SIG-M5 treated with dmso at 0.1 percent for 504 hours (cell line): ENCODE data around the gene CPA1.

Experiments used
- DNase-seq: peaks from one replicate; lab custom pipeline; 2025; ENCODE audit not compliant: unreplicated experiment; lab: John Stamatoyannopoulos, UW

Gene CPA1

DNA sequence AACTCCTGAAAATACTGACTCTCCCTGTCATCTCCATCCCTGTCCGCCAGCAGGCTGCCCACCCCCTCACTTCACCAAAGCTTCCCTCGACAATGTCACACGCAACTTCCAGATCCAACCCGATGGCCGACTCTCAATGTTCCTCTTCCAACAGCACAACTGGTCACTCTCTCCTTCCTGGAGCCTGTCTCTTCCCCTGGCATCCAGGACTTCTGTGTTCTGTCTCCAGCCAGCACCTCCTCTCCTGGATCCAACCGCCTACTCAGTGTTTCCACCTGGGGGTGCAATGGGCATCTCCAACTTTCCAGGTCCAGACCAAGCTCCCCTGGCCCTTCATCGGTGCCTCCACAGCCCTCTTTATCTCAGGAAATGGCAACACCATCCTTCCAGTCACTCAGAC, 27.1 kb upstream of the CPA1 start:
- DNase-seq, result no peak

DNA sequence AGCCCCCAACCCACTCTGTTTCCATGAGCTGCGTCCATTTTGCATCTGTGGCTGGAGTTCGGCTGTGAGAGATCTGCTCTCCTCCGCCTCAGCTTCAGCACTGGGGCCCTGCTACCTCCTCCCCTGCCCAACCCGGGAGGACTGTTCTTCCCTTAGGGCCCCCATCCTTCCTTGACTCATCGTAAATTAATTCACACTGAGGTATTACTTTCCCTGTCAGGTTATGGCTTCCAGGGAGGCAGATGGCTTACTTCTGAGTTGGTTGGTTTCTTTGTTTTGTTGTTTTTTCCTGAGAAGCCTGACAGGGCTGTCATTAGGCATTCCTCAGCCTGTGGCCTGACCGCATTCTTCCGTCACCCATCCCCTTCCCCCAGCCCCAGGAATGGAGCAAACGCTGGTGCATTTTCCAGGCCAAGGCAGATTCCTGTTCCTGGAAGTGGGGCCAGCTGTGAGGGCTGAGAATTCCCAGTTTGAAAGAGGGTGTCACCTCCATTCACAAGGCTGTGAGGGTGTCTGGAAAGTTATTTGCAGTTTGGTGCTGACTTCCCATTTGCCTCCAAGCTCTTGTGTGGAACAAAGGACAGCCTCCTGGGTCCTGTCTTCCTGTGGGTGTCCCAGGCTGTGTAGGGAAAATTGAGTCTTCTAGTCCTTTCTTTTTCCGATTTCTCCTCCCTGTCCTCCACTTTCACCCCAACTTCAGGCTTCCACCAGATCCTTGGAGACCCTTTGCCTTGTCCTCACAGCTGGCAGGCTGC, 24.0 kb upstream of the CPA1 start:
- peak; percentile 3 for DNase-seq

DNA sequence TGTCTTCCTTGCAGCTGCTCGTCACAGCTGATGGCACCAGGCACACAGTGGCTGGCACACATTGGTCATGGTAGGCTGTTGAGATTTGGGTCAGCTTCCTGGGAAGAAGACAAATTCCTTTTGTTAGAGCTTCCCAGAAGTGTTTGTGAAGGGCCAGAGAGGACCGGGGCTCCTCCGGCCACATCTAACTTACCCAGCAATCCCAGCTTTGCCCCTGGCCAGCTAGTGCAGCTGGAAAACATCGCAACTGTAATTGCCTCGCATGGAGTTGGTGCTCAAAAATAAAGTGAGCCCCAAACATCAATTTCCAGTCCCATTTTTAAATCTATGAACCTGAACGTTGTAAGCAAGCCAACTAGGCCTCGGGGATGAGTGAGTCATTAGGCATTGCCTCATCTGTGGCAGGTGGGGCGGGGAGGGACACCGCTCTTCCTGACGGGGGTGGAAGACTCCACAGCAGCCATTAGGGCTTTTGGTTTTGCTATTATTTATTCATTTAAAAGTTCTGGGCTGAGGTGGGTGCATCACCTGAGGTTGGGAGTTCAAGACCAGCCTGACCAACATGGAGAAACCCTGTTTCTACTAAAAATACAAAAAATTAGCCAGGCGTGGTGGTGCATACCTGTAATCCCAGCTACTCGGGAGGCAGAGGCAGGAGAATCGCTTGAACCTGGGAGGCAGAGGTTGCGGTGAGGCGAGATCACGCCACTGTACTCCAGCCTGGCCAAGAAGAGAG, 23.2 kb upstream of the CPA1 start:
- peak; percentile 36 for DNase-seq

DNA sequence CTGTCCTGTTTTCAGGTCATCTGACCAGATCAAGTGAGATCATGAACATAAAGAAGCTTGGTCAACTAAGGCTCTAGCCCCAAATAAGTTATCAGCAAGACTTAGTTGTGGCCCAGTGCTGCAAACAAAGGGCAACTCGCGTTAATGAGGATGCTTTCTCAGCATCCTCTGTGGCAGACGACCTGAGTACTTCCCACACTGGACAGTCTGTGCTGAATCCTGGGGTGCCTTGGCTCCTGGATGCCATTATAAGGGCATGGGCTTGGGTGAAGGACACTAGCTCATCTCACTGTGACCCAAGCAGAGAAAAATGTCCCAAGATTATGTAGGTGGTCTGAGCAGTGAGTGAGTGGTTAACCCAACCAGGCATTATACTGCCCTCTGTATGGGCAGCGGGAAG, 21.8 kb upstream of the CPA1 start:
- DNase-seq, result no peak

DNA sequence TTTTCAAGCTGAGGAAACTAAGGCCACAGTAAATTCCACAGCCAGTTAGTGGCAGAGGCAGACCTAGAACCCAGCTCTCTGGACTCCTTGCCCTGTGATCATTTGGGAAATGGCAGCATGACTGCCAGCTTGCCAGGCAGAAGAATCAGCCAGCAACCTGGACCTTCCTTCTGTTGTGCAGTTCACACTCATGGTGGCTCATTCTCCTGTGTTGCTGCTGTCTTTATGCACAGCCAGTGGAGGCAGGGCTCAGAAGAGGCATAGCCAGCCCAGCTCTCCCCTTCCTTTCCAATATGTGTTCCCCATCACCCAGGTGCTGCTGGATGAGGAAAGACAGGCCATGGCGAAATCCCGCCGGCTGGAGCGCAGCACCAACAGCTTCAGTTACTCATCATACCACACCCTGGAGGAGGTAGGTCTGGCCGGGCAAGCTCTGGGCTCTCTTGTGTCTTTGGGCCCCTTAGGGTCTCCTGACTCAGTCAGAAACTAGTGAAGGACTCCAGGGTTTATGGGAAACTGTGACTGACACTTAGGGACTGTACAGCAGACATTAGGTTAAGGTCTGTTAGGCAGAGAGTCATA, 20.9 kb upstream of the CPA1 start:
- no peak for DNase-seq

DNA sequence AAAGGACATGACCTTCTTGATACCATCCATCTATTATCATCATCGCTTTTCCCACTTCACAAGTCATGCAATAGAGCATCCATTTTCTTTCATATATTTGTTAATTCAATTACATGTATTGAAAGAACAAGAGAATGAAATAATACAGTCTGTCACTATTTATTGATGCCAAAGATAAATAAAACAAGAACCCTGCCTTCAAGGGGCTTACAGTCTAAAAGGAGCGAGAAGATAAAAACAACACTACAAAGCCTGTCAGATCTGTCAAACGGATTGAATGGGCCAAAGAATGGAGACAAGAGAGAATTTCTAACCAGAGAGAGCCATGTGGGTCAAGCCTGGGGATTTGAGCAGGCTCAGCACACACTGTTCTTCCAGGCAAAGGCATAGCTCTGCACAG, 19.8 kb upstream of the CPA1 start:
- DNase-seq, result no peak

DNA sequence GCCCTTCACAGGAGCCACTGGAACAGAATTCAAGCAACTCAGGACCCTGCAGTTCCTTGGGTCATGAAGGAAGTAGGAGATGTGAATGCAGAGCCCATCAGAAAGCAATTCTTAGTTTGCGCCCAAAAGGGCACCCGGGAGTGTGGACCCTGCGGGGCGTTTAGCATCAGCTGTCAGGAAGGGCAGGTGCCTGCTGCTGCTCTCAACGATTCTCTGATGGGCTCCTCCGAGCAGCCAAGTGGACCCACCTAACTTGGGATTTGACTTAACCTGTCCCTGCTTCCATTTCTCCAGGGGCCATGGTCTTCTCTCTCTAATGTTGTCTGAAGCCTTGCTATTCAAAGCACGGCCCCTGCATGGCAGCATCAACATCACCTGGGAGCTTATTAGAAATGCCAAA, 18.6 kb upstream of the CPA1 start:
- DNase-seq, result no peak

DNA sequence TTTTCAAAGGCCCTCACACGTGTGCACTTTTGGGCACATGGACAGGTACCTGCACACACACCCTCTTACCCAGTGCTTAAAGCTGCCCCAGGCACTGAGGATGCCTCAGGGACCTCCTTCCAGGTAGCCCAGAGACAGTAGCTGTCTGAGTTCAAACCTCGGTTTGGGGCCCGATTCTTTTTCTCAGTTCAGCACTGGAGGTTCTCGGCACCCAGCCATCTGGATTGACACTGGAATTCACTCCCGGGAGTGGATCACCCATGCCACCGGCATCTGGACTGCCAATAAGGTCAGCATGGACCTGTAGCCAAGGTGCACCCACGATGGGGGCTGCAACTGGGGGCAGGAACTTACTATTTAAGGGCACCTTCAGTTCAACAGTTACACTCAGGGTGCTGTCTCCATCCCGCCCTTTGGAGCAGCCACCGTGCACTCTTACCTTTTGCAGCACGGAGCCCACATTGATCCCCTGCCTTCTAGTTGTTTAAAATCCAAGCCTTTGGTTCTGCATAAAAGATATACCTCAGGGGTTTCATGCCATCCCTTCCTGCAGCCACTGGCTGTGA, 18.0 kb upstream of the CPA1 start:
- DNase-seq, result no peak

DNA sequence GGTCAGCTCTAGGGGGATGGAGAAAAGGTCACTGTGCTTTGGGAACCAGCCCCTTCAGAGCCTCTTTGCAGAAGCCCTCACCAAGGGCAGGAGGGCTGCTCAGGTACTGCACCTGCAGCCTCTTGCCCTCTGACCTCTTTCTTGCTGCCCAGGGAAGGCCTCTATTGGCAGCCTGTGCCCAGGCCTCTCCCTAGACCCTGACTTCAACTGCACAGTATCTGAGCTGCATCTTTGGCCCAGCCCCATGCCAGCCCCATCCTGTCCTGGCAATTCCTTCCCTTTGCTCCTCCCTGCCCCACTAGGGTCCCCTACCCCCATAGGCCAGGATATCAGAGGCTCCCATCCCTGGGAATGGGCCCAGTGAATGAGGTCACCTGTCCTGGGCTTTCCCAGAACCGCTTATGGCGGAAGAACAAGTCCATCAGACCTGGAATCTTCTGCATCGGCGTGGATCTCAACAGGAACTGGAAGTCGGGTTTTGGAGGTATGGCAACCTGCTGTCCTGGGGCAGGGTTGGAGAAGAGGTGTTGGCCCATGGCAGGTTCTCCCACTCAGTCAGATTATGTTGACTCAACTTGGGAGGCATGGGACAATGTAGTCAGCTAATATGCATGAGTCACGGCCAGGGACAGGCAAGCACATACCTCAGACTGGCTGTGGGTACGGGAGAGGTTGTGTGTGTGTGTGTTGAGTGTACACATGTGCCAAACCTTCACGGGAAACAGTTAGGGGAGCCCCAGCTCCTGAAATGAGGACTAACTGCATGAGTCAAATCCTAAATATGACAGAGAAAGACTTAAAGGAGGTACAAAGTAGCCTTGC, 17.1 kb upstream of the CPA1 start:
- DNase-seq, result peak; percentile 2

DNA sequence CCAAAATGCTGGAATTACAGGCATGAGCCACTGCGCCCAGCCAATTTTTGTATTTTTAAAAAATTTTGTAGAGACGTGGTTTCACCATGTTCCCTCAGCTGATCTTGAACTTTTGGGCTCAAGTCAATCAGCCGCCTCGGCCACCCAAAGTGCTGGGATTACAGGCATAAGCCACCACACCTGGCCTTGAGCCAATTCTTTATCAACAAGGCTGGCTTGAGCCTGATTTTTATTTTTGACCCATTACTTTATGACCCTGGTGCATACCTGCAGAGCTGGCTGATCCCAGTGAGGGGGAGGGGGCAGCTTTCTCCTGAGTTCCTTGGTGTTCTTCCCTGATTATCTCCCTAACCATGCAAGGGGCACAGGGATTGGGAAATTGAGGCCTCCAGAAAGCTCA, 15.8 kb upstream of the CPA1 start:
- no peak for DNase-seq

DNA sequence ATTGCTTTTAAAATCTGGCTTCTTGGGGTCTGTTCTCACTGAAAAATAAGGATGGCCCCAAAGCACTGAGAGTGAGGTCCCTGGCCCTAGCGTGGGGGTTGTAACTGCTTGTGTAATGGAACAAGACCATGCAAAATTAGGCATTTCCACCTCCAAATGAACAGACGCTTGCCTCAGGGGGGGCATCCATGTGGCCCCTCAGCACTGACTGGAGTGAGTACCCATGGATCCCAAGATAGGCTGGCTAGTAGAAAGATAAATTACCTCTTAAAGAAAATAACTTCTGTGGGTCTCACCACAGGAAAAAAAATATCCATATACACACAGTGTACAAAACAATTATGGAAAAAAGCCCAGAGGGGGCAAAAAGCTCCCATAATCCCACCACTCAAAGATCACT, 15.2 kb upstream of the CPA1 start:
- DNase-seq, result no peak

DNA sequence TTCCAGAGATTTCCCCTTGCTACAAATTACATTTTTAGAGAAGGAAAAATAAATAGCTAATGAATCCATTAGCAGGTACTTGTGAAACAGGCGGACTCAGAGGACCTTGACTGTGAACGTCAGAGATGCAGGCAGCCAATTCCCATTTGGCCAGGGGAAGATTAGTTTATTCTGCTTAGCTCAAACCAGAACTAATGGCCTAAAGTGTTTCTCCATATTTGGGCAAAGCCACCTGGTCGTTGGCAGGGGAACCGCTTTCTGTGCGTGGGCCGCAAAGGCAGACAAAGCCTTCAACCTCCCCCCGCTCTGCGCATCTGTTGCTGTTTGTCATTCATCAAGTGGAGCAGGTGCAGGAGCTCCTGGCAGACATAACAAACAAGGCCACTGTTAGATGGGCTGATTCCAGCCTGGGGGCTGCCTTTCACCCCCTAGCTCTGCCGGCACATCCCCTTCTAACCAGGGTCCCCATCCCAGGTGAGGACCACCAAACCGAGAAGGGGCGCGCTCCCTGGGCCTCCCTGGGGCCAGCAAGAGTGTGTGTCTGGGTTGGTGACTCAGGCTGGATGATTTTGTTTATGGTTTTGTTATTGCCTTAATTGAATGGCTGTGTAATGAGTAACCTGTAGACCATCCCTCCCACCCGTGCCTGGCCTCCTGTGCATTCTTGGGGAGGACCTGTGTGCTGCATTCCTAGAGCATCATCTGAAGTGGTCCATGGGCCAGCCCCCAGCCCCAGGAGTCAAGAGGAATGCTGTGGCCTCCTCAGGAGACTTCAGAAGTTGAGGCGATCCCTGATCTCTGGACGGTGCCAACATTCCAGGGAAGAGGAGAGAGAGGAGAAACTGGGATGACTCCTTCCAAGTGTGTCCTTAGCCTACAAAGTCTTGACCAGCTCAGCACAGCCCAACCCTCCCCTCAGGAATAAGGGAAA, 14.5 kb upstream of the CPA1 start:
- no peak for DNase-seq

DNA sequence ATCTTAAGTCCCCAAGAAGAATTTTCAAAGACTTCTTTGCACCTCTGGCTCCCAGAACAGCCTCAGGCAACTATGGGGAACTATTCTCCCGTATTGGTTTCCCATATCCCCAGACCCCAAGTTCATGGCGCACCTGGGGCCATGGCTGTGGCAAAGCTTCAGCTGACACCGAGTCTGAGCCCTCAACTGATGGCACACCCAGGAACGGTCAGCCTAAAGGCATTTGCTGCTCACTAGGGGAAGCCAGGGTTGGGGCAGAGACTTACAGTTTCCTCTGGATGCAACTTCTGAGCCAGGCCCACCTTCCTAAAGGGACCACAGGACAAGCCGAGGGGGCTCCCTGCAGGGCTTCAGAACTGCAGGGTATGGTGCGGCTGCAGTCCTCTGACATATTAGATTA, 13.7 kb upstream of the CPA1 start:
- no peak for DNase-seq

DNA sequence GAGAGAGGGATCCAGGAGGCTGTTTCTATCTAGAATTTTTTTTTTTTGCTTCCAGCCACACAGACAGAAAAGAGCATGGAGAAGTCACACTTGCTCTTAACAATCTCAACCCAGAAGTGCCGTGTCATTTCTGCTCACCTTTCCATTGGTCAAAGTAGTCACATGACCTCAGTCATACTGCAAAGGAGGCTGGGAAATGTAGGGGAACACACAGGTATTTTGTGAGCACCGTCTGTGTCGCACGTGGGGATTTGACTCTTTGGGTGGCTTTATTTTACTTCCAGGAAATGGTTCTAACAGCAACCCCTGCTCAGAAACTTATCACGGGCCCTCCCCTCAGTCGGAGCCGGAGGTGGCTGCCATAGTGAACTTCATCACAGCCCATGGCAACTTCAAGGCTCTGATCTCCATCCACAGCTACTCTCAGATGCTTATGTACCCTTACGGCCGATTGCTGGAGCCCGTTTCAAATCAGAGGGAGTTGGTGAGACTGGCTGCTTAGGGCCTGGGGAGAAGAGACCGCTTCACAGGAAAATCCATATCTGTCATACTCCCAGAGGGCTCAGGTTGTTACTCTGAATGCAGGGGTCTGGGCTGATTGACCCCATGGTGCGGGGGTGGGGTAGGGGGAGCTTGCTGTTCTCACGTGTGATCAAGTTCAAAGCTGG, 13.1 kb upstream of the CPA1 start:
- no peak for DNase-seq

DNA sequence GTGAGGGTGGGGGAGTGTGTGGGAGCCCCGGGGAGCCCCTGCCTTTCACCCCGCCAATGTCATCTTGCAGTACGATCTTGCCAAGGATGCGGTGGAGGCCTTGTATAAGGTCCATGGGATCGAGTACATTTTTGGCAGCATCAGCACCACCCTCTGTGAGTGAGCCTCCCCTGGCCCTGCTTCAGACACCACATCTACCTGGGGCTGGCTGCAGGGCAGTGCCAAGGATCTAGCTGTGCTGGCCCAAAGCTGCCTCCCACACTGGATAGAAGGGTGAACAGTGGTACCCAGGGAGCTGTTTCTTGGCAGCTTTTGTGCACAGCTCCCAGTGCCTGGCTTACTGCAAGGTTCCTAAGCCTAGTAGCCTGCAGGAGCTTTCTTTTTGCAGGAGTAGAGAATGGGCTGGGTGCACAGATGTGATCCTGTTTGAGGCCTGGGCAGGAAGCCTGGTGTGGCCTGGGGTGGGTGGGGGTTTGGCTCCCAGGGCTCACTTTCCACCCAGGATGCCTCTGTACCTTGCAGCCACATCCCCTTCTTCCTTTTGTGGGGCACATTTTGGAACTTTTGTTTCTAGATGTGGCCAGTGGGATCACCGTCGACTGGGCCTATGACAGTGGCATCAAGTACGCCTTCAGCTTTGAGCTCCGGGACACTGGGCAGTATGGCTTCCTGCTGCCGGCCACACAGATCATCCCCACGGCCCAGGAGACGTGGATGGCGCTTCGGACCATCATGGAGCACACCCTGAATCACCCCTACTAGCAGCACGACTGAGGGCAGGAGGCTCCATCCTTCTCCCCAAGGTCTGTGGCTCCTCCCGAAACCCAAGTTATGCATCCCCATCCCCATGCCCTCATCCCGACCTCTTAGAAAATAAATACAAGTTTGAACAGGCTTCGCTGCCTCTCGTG, 12.2 kb upstream of the CPA1 start:
- DNase-seq, result no peak

DNA sequence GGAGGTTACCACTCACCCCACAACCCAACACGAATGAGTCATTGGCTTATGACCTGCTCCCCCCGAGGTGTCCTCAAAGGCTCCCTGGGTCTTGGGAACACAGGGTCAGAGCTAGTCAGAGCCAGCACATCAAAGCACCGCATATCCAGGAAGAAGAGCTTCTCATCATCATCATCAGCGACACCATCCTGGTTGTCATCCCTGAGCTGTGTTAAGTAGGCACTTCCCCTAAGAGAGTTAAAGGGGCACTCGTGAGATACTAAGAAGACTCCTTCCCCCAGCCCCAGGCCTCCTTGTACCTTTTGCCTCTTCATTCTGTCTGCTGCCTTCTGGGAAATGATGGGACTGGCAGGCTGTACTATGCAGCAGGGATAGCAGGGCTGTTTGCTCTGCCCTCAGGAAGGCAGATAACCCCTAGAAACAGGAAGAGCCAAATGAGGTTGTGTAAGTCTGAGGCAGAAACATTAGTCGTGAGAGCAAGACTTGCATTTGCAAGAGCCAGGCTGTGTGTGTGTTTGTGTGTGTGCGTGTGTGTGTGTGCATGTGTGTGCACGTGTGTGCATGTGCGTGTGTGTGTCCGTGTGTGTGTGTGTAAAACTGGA, 11.1 kb upstream of the CPA1 start:
- peak; percentile 73 for DNase-seq

DNA sequence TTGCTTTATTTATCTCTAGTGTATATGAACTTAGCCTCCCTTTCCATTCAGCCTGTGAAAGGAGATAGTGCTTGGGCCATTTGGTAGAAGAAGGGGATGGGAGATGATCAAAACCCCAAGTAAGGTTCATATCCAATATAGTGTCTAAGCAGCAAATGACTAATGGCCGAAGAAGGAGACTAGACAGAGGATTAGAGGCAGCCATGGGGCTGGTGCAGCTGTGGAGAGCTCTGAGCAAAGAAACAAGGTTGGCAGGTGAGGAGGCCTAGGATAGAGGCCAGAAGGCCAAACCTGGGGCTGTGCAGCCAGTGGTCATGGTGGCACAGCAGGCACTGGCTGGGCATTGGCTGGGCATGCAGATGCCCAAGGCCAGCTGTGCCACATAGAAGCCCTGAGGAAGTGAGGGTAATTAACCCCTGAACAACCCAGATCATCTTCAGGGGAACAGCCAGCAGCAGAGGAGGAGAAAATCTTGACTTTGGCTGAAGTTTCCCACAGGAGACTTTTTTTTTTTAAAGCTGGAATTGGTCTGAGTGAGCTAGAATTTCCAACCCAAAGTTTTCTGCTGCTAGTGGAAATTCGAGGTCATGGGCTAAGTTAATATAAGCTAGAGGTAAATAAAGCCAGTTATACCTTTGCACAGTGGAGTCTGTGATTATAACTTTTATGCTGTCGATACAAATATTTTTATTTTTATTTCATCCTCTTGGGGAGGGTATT, 10.3 kb upstream of the CPA1 start:
- DNase-seq, result no peak

DNA sequence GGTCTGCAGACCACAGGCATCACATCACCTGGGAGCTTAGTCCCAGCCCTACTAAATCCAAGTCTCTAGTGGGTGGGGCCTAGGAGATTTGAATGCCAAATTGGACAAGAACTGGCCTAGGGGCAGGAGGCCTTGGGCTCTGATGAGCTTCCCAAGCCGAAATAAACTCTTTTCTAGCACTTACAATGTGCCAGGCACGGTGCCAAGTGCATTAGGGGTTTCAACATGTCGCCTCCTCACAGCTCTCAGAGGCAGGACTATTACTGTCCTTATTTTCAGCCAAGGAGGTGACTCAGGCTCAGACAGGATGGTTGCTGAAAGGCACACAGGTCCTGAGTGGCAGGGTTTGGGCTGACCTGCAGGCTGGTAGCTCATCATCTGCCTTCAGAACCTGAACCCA, 9.2 kb upstream of the CPA1 start:
- no peak for DNase-seq
